HL-60 (cell line): ENCODE results near the gene C14orf93.
A peak's percentile ranks its signal among the peaks of the same experiment; 100 is the strongest.

Source experiments
- DNase-seq, 2 experiments: peaks; one replicate each; pipeline ENCODE4 v3.0.0-alpha.2; 2010 to 2020; ENCODE audit warnings: low read depth in 1 of 2, low spot score in 1 of 2
- H3K27ac ChIP-seq: fragments of 250-450 bp; sonication (Bioruptor Pico); replicated peaks from 2 replicates; pipeline ENCODE4 v1.5.1; 2020; ENCODE audit warnings: mild to moderate bottlenecking, moderate library complexity
- H3K27me3 ChIP-seq: fragments of 250-450 bp; sonication (Bioruptor Pico); 2 replicates; pipeline ENCODE4 v1.5.1; 2021; ENCODE audit warnings: mild to moderate bottlenecking, moderate library complexity; ENCODE audit not compliant: insufficient read depth, poor library complexity, severe bottlenecking
- H3K4me3 ChIP-seq: replicated peaks from 2 replicates; pipeline ENCODE4 v1.5.1; 2011; ENCODE audit warnings: mild to moderate bottlenecking, control low read depth, low read length; ENCODE audit not compliant: insufficient read depth
- CTCF ChIP-seq: IDR thresholded peaks from one replicate; pipeline ENCODE4 v1.5.1; 2011; ENCODE audit warnings: low read length, control low read depth, inconsistent platforms; ENCODE audit not compliant: insufficient read depth
- GABPA ChIP-seq: IDR thresholded peaks from 2 replicates; pipeline ENCODE4 v1.6.1; 2012; ENCODE audit warnings: low read depth
- POLR2AphosphoS5 ChIP-seq: IDR thresholded peaks from 2 replicates; pipeline ENCODE4 v1.6.1; 2012; ENCODE audit warnings: low read depth
- REST ChIP-seq: IDR thresholded peaks from 2 replicates; pipeline ENCODE4 v1.6.1; 2012; ENCODE audit warnings: low read depth; ENCODE audit not compliant: insufficient replicate concordance
- SPI1 ChIP-seq: IDR thresholded peaks from 2 replicates; pipeline ENCODE4 v1.6.1; 2012; ENCODE audit warnings: low read depth, mild to moderate bottlenecking, borderline replicate concordance

The C14orf93 gene

GRCh38 chr14:23008831-23009230 lies 1.1 kb downstream of the C14orf93 start:
- DNase-seq, result peak in 1 of 2 experiments; percentile 24
- Histone ChIP-seq H3K27me3 (no peaks in the 10 kb centered on the region), H3K27ac (peak overlapping the region; percentile 95), H3K4me3 (no peak overlapping the region)
- TF ChIP-seq POLR2AphosphoS5 (no peak), GABPA (no peak), SPI1 (peak; percentile 33; the same call in 1 of the 2 replicates), REST (no peak), CTCF (no peak)

GRCh38 chr14:23006544-23007419 lies 3.2 kb downstream of the C14orf93 start:
- Histone ChIP-seq H3K4me3 (peak overlapping the region; percentile 57), H3K27ac (peak overlapping the region; percentile 89), H3K27me3 (no peaks in the 10 kb centered on the region)
- TF ChIP-seq SPI1, result no peak
- peak; percentile 75 for TF ChIP-seq REST
- TF ChIP-seq CTCF, result peak; percentile 15
- no peak for TF ChIP-seq GABPA
- TF ChIP-seq POLR2AphosphoS5, result peak; percentile 96
- DNase-seq, result peak; percentile 93 to 99

GRCh38 chr14:23006188-23006534 lies 3.8 kb downstream of the C14orf93 start:
- no peaks in the 10 kb centered on the region for H3K27me3 ChIP-seq
- peak overlapping the region; percentile 89 for H3K27ac ChIP-seq
- DNase-seq, result no peak
- peak overlapping the region; percentile 57 for H3K4me3 ChIP-seq
- TF ChIP-seq SPI1 (no peak), REST (no peak), CTCF (no peak), GABPA (no peak), POLR2AphosphoS5 (no peak)
